H1 (cell line): ENCODE results near the gene ST8SIA5. TPM values are rescaled to one million over a fixed set of nuclear protein-coding genes. Genes with fewer than 3 reads are reported as not detected.

Experiments
- CTCF ChIA-PET: fragments of 300-600 bp; sonication (Branson Sonifier 250); formaldehyde crosslinking; loops from one replicate; lab custom pipeline; 2021; ENCODE audit not compliant: partially characterized antibody; lab: Charles Lee
- POLR2A ChIA-PET: fragments of 300-600 bp; sonication (Branson Sonifier 250); formaldehyde crosslinking; loops from one replicate; lab custom pipeline; 2021; ENCODE audit warnings: inconsistent platforms; ENCODE audit not compliant: partially characterized antibody; lab: Charles Lee
- DNase-seq, 2 experiments: peaks; one replicate each; pipeline versions ENCODE4 v3.0.0 to v3.0.0-alpha.2; 2010 to 2022; ENCODE audit warnings: low spot score in 2 of 2, low read depth in 1 of 2, mixed read lengths in 1 of 2
- FAIRE-seq: peaks from 2 replicates; lab custom pipeline; 2011; peaks lifted over from hg19 to GRCh38; lab: Jason Lieb, UNC
- H2AFZ ChIP-seq: 2 replicates; pipeline ENCODE4 v1.8.1; 2012; ENCODE audit warnings: low read length, inconsistent platforms
- H2AK5ac ChIP-seq: 2 replicates; pipeline ENCODE4 v1.6.1; 2013; ENCODE audit warnings: low read depth, low read length
- H2BK120ac ChIP-seq: replicated peaks from 2 replicates; pipeline ENCODE3; 2013; ENCODE audit warnings: low read depth, low read length, inconsistent platforms
- H2BK12ac ChIP-seq: 2 replicates; pipeline ENCODE4 v1.6.1; 2013; ENCODE audit warnings: low read depth, low read length
- H2BK15ac ChIP-seq: 2 replicates; pipeline ENCODE4 v1.6.1; 2013; ENCODE audit warnings: low read length
- H2BK20ac ChIP-seq: 2 replicates; pipeline ENCODE4 v1.6.1; 2013; ENCODE audit warnings: low read length
- H2BK5ac ChIP-seq: 2 replicates; pipeline ENCODE4 v1.6.1; 2013; ENCODE audit warnings: low read depth, low read length
- H3K14ac ChIP-seq: 2 replicates; pipeline ENCODE4 v1.6.1; 2013; ENCODE audit warnings: inconsistent platforms; ENCODE audit not compliant: insufficient read length
- H3K18ac ChIP-seq: 2 replicates; pipeline ENCODE4 v1.6.1; 2013; ENCODE audit warnings: low read length; ENCODE audit errors: extremely low read depth
- H3K23ac ChIP-seq: 2 replicates; pipeline ENCODE4 v1.6.1; 2013; ENCODE audit warnings: inconsistent platforms; ENCODE audit not compliant: insufficient read length
- H3K23me2 ChIP-seq: 2 replicates; pipeline ENCODE4 v1.6.1; 2013; ENCODE audit warnings: low read depth, low read length
- H3K27ac ChIP-seq: 2 replicates; pipeline ENCODE4 v1.6.1; 2011; ENCODE audit warnings: low read depth, low read length, inconsistent platforms
- H3K27me3 ChIP-seq, 4 experiments: replicated peaks in 1 of 4; 1 replicate in 1 of 4; 2 replicates in 3 of 4; pipeline versions ENCODE4 v1.6.1 to v1.8.1; 2011 to 2013; ENCODE audit warnings: low read length in 3 of 4, mild to moderate bottlenecking in 3 of 4, inconsistent platforms in 2 of 4, mixed read lengths in 2 of 4, moderate library complexity in 1 of 4; ENCODE audit not compliant: control insufficient read depth in 3 of 4, insufficient read depth in 3 of 4; ENCODE audit errors: extremely low read depth in 1 of 4
- H3K36me3 ChIP-seq, 4 experiments: 2 replicates each; pipeline versions ENCODE4 v1.6.1 to v1.8.1; 2011 to 2013; ENCODE audit warnings: mild to moderate bottlenecking in 4 of 4, low read length in 3 of 4, moderate library complexity in 2 of 4, control low read depth in 1 of 4, inconsistent platforms in 1 of 4; ENCODE audit not compliant: insufficient read depth in 4 of 4, control insufficient read depth in 2 of 4
- H3K4ac ChIP-seq: replicated peaks from 2 replicates; pipeline ENCODE3; 2013; ENCODE audit warnings: low read length, low read depth, mixed read lengths, inconsistent platforms; ENCODE audit not compliant: insufficient read length
- H3K4me1 ChIP-seq, 4 experiments: replicated peaks in 1 of 4; 1 replicate in 1 of 4; 2 replicates in 3 of 4; pipeline versions ENCODE4 v1.6.1 to v1.8.1; 2011 to 2013; ENCODE audit warnings: low read length in 3 of 4, inconsistent platforms in 2 of 4, mixed read lengths in 1 of 4; ENCODE audit not compliant: insufficient read depth in 4 of 4, control insufficient read depth in 3 of 4
- H3K4me2 ChIP-seq, 2 experiments: 2 replicates each; pipeline versions ENCODE4 v1.6.1 to v1.8.1; 2011 to 2013; ENCODE audit warnings: low read depth in 2 of 2, low read length in 2 of 2, control low read depth in 1 of 2, inconsistent platforms in 1 of 2, mild to moderate bottlenecking in 1 of 2; ENCODE audit not compliant: insufficient read depth in 1 of 2
- H3K4me3 ChIP-seq, 4 experiments: fragments of 200-600, 300-600 bp in 1 of 4; sonication (generic), shearing (Covaris generic), sonication (Bioruptor Twin) in 1 of 4; 2 replicates each; pipeline versions ENCODE4 v1.5.1 to v1.8.1; 2011 to 2016; ENCODE audit warnings: low read length in 4 of 4, low read depth in 3 of 4, control low read depth in 2 of 4, inconsistent platforms in 2 of 4, mild to moderate bottlenecking in 2 of 4, mixed read lengths in 1 of 4, moderate library complexity in 1 of 4; ENCODE audit not compliant: insufficient read depth in 2 of 4; ENCODE audit errors: extremely low read depth in 1 of 4
- H3K56ac ChIP-seq: replicated peaks from 2 replicates; pipeline ENCODE3; 2013; ENCODE audit warnings: low read depth, mild to moderate bottlenecking, mixed read lengths, low read length, inconsistent platforms; ENCODE audit not compliant: insufficient read length
- H3K79me1 ChIP-seq: 2 replicates; pipeline ENCODE4 v1.6.1; 2013; ENCODE audit warnings: low read depth, low read length, control low read depth
- H3K79me2 ChIP-seq, 2 experiments: 2 replicates each; pipeline versions ENCODE4 v1.6.1 to v1.8.1; 2012 to 2013; ENCODE audit warnings: low read length in 2 of 2, mild to moderate bottlenecking in 2 of 2, inconsistent platforms in 1 of 2; ENCODE audit not compliant: insufficient read depth in 2 of 2, control insufficient read depth in 1 of 2
- H3K9ac ChIP-seq, 4 experiments: replicated peaks in 1 of 4; 1 replicate in 1 of 4; 2 replicates in 3 of 4; pipeline versions ENCODE4 v1.6.1 to v1.8.1; 2011 to 2013; ENCODE audit warnings: low read depth in 3 of 4, low read length in 3 of 4, control low read depth in 2 of 4, mild to moderate bottlenecking in 2 of 4, moderate library complexity in 2 of 4, inconsistent platforms in 1 of 4; ENCODE audit errors: extremely low read depth in 1 of 4
- H3K9me3 ChIP-seq, 2 experiments: 2 replicates each; pipeline versions ENCODE4 v1.6.1 to v1.8.1; 2012 to 2013; ENCODE audit warnings: mild to moderate bottlenecking in 2 of 2, moderate library complexity in 2 of 2, control low read depth in 1 of 2, inconsistent platforms in 1 of 2, low read depth in 1 of 2, low read length in 1 of 2, mixed read lengths in 1 of 2; ENCODE audit not compliant: insufficient read depth in 2 of 2
- H4K20me1 ChIP-seq, 2 experiments: replicated peaks in 1 of 2; 2 replicates each; pipeline versions ENCODE3 to v1.8.1; 2011 to 2013; ENCODE audit warnings: inconsistent platforms in 2 of 2, low read length in 2 of 2, mild to moderate bottlenecking in 1 of 2; ENCODE audit not compliant: insufficient read depth in 2 of 2, control insufficient read depth in 1 of 2
- H4K5ac ChIP-seq: 2 replicates; pipeline ENCODE4 v1.6.1; 2013; ENCODE audit warnings: low read length, low read depth, mixed read lengths, inconsistent platforms; ENCODE audit not compliant: insufficient read length
- H4K8ac ChIP-seq: 2 replicates; pipeline ENCODE4 v1.8.0; 2013; ENCODE audit warnings: mild to moderate bottlenecking, moderate library complexity, low read length, inconsistent platforms; ENCODE audit not compliant: insufficient read depth; ENCODE audit errors: extremely low read depth
- H4K91ac ChIP-seq: replicated peaks from 2 replicates; pipeline ENCODE3; 2013; ENCODE audit warnings: low read length, mixed read lengths, inconsistent platforms; ENCODE audit not compliant: insufficient read length
- ASH2L ChIP-seq: fragments of 200-600, 300-600 bp; sonication (generic); IDR thresholded peaks from one replicate; pipeline ENCODE4 v1.7.1; 2017; ENCODE audit warnings: low read length
- BACH1 ChIP-seq: IDR thresholded peaks from 2 replicates; pipeline ENCODE4 v1.6.1; 2012; ENCODE audit warnings: low read length, improper control_type of control experiment
- EP300 ChIP-seq, 2 experiments: IDR thresholded peaks; 1 replicate in 1 of 2; 2 replicates in 1 of 2; pipeline ENCODE4 v1.6.1; 2011 to 2012; ENCODE audit warnings: low read depth in 2 of 2, low read length in 2 of 2, mild to moderate bottlenecking in 2 of 2, borderline replicate concordance in 1 of 2, inconsistent platforms in 1 of 2, moderate library complexity in 1 of 2
- HDAC6 ChIP-seq: IDR thresholded peaks from one replicate; pipeline ENCODE4 v1.7.1; 2012; ENCODE audit warnings: low read depth, mild to moderate bottlenecking, inconsistent platforms, low read length, moderate library complexity
- JUN ChIP-seq: IDR thresholded peaks from 2 replicates; pipeline ENCODE4 v1.6.1; 2011; ENCODE audit warnings: low read depth, mild to moderate bottlenecking, improper control_type of control experiment, low read length
- POU5F1 ChIP-seq: IDR thresholded peaks from 2 replicates; pipeline ENCODE4 v1.6.1; 2011; ENCODE audit warnings: low read depth, mild to moderate bottlenecking, low read length, moderate library complexity
- RAD21 ChIP-seq, 2 experiments: IDR thresholded peaks in 1 of 2; conservative IDR thresholded peaks in 1 of 2; 2 replicates each; pipeline ENCODE4 v1.6.1; 2011; ENCODE audit warnings: low read depth in 2 of 2, low read length in 2 of 2, improper control_type of control experiment in 1 of 2, inconsistent platforms in 1 of 2, mild to moderate bottlenecking in 1 of 2, moderate library complexity in 1 of 2
- SIRT6 ChIP-seq: IDR thresholded peaks from one replicate; pipeline ENCODE4 v1.7.1; 2012; ENCODE audit warnings: low read length, inconsistent platforms
- SP4 ChIP-seq: IDR thresholded peaks from 2 replicates; pipeline ENCODE4 v1.6.1; 2012; ENCODE audit warnings: low read length, inconsistent platforms
- TEAD4 ChIP-seq: IDR thresholded peaks from 2 replicates; pipeline ENCODE4 v1.6.1; 2012; ENCODE audit warnings: low read depth, low read length, inconsistent platforms, mixed read lengths
- WGBS, 2 experiments: shearing (Covaris generic) in 1 of 2; methylation state at CpG; one replicate each; pipeline versions ENCODE4 v1.1.6 to v1.1.7; 2013 to 2015; ENCODE audit warnings: low lambda C conversion rate in 2 of 2, mixed read lengths in 2 of 2, inconsistent platforms in 1 of 2, low coverage in 1 of 2, missing lambda C conversion rate in 1 of 2; ENCODE audit not compliant: insufficient replicate concordance in 2 of 2, insufficient coverage in 1 of 2, insufficient read length in 1 of 2; ENCODE audit errors: extremely low coverage in 1 of 2, missing lambda C conversion rate in 1 of 2; 5-methylcytosine and 5-hydroxymethylcytosine counted together
- polyA plus RNA-seq, 7 experiments: library from polyadenylated mRNA; depleted of rRNA in 3 of 7; stranded (reverse) in 5 of 7; unstranded in 2 of 7; fragments of >200 nt in 5 of 7; fragments of 200-250 nt in 2 of 7; gene quantifications; 1 replicate in 5 of 7; 2 replicates in 1 of 7; 4 replicates in 1 of 7; pipeline versions ENCODE4 v1.2.1 to v1.2.3, GENCODE V29; 2011 to 2013; ENCODE audit warnings: missing spikeins in 2 of 7, mixed read lengths in 2 of 7
- total RNA-seq: library from RNA; stranded (reverse); fragmentation: NEBNext Ultra II Directional; extraction: Animal tissue kit (Norgen Biotek cat#: 25700); gene quantifications from 2 replicates; pipeline ENCODE4 v1.2.1, GENCODE V29; 2021

The ST8SIA5 gene
- total and polyA plus RNA-seq, 2 of the 8 experiments (the other 6 are each of a cell fraction or from before 2014, with no cell fraction given), result 2.4 to 6.3 TPM

GRCh38 chr18:46629361-46629760 is 127.5 kb downstream of the ST8SIA5 start:
- Histone ChIP-seq H3K27ac (no peak overlapping the region), H3K36me3 (no peaks in the 10 kb centered on the region), H2AK5ac (no peak overlapping the region), H3K9me3 (0 out of 4 replicates have a peak, but pooled peaks cover 0 to 3% of the 10 kb centered on the region in 2 experiments), H4K91ac (no peak overlapping the region), H2BK15ac (no peak overlapping the region), H2BK20ac (no peak overlapping the region), H3K4me2 (no peak overlapping the region), H3K79me2 (no peaks in the 10 kb centered on the region), H4K20me1 (no peaks in the 10 kb centered on the region), H3K4ac (no peak overlapping the region), H3K23me2 (no peaks in the 10 kb centered on the region), H4K8ac (no peak overlapping the region), H2BK5ac (no peak overlapping the region), H2BK120ac (no peak overlapping the region), H2BK12ac (no peak overlapping the region), H2AFZ (no peak overlapping the region), H3K14ac (no peak overlapping the region), H3K79me1 (no peaks in the 10 kb centered on the region), H3K27me3 (no peaks in the 10 kb centered on the region), H3K56ac (no peak overlapping the region), H3K23ac (no peak overlapping the region), H3K4me3 (no peak overlapping the region), H3K4me1 (no peaks in the 10 kb centered on the region), H4K5ac (no peak overlapping the region), H3K18ac (no peak overlapping the region), H3K9ac (no peak overlapping the region)
- no peak for TF ChIP-seq SP4
- TF ChIP-seq TEAD4, result no peak
- no peak for TF ChIP-seq HDAC6
- TF ChIP-seq EP300 (IDR thresholded peaks at IDR 0.05; ENCODE audit: borderline replicate concordance in 1 of 2, low read depth in 2 of 2, low read length in 2 of 2), result no peak
- TF ChIP-seq BACH1, result no peak
- TF ChIP-seq RAD21 (IDR thresholded peaks at IDR 0.05 in 1 of 2, conservative IDR thresholded peaks at IDR 0.05 in 1 of 2; ENCODE audit: low read depth in 2 of 2, low read length in 2 of 2), result no peak
- no peak for TF ChIP-seq POU5F1
- no peak for TF ChIP-seq ASH2L
- TF ChIP-seq JUN, result no peak
- TF ChIP-seq SIRT6, result no peak
- 78% methylated on average over 5 of the region's 5 CpGs; no CpG with 5 or more reads in 1 of the 2 experiments for WGBS, 2 experiments
- CTCF ChIA-PET, result interaction anchor here (1.1 to 1.2 kb wide), 2 partner anchors 28 to 29 kb away, joined by 3 to 5 read pairs; no protein-coding TSS in a partner anchor
- DNase-seq (no peak), FAIRE-seq (no peak)
- POLR2A ChIA-PET, result no interaction called here
